ENCODE measurements around the gene CR1L. TPM values are rescaled to one million over a fixed set of nuclear protein-coding genes. Genes with fewer than 3 reads are reported as not detected.
"Not testable (repeated sequence)": the region's sequence is repeated elsewhere in the genome, so short reads cannot be mapped to it uniquely, and the experiment has no call there.

CR1L gene
- total RNA-seq, 1 experiment from 2014 or later = not detected

- BruUV-seq (replicated peaks); H3K36me3 ChIP-seq (ENCODE audit: control insufficient read depth, insufficient read depth, low read length); H3K27me3 ChIP-seq (ENCODE audit: control insufficient read depth, insufficient read depth, low read length); in situ Hi-C loops (cut with HindIII; ENCODE audit: low pct_unique_long_range_greater_than_20kb, low sequenced_read_pairs); H3K4me1 ChIP-seq (ENCODE audit: control insufficient read depth, insufficient read depth, low read length); DNase-seq (ENCODE audit: low read depth, low spot score); intact Hi-C loops (cut with micrococcal nuclease; ENCODE audit: unreplicated experiment); H3K4me3 ChIP-seq (ENCODE audit: low read depth in 2 of 2, low read length in 2 of 2); CTCF ChIA-PET; ATAC-seq; H3K9me3 ChIP-seq (ENCODE audit: control insufficient read depth, insufficient read depth, low read depth, low read length); H3K27ac ChIP-seq (ENCODE audit: low read length); POLR2A ChIA-PET: not testable (repeated sequence)
Measured at GRCh38 chr1:207635569-207636186, 9.3 kb upstream of the CR1L start.

- in situ Hi-C loops (cut with HindIII; ENCODE audit: low pct_unique_long_range_greater_than_20kb, low sequenced_read_pairs); ATAC-seq; BruUV-seq (replicated peaks): not testable (repeated sequence)
Measured at GRCh38 chr1:207638487-207639145, 6.3 kb upstream of the CR1L start.

GRCh38 chr1:207639362-207639761 is 5.6 kb upstream of the CR1L start:
- H3K4me1 ChIP-seq (ENCODE audit: control insufficient read depth, insufficient read depth, low read length); CTCF ChIA-PET; H3K27ac ChIP-seq (ENCODE audit: low read length); BruUV-seq (replicated peaks); H3K36me3 ChIP-seq (ENCODE audit: control insufficient read depth, insufficient read depth, low read length); H3K9me3 ChIP-seq (ENCODE audit: control insufficient read depth, insufficient read depth, low read depth, low read length); POLR2A ChIA-PET; DNase-seq (ENCODE audit: low read depth, low spot score); in situ Hi-C loops (cut with HindIII; ENCODE audit: low pct_unique_long_range_greater_than_20kb, low sequenced_read_pairs); ATAC-seq; H3K4me3 ChIP-seq (ENCODE audit: low read depth in 2 of 2, low read length in 2 of 2); intact Hi-C loops (cut with micrococcal nuclease; ENCODE audit: unreplicated experiment): not testable (repeated sequence)
- peaks cover 13% of the 10 kb centered on the region for H3K27me3 ChIP-seq (ENCODE audit: control insufficient read depth, insufficient read depth, low read length)

More at GRCh38 chr1:207638487-207639145, 6.3 kb upstream of the CR1L start:
- H3K27ac ChIP-seq (ENCODE audit: low read length); DNase-seq (ENCODE audit: low read depth, low spot score); intact Hi-C loops (cut with micrococcal nuclease; ENCODE audit: unreplicated experiment); H3K36me3 ChIP-seq (ENCODE audit: control insufficient read depth, insufficient read depth, low read length); H3K4me1 ChIP-seq (ENCODE audit: control insufficient read depth, insufficient read depth, low read length); H3K9me3 ChIP-seq (ENCODE audit: control insufficient read depth, insufficient read depth, low read depth, low read length); POLR2A ChIA-PET; CTCF ChIA-PET; H3K4me3 ChIP-seq (ENCODE audit: low read depth in 2 of 2, low read length in 2 of 2): not testable (repeated sequence)
- peaks cover 13% of the 10 kb centered on the region for H3K27me3 ChIP-seq (ENCODE audit: control insufficient read depth, insufficient read depth, low read length)

- no peak; the same call in 1 of the 2 replicates for ATAC-seq
- Histone ChIP-seq H3K9me3 (ENCODE audit: control insufficient read depth, insufficient read depth, low read depth, low read length) (no peaks in the 10 kb centered on the region), H3K27me3 (ENCODE audit: control insufficient read depth, insufficient read depth, low read length) (peaks cover 16% of the 10 kb centered on the region), H3K36me3 (ENCODE audit: control insufficient read depth, insufficient read depth, low read length) (no peaks in the 10 kb centered on the region), H3K27ac (ENCODE audit: low read length) (no peak overlapping the region), H3K4me1 (ENCODE audit: control insufficient read depth, insufficient read depth, low read length) (no peaks in the 10 kb centered on the region), H3K4me3 (ENCODE audit: low read depth in 2 of 2, low read length in 2 of 2) (peak overlapping the region; percentile 56 to 68)
- CTCF ChIA-PET = no interaction called here
- intact Hi-C loops (cut with micrococcal nuclease; ENCODE audit: unreplicated experiment) (no loop called here), in situ Hi-C loops (cut with HindIII; ENCODE audit: low pct_unique_long_range_greater_than_20kb, low sequenced_read_pairs) (no loop called here)
- TF ChIP-seq SIN3A (IDR thresholded peaks at IDR 0.05; ENCODE audit: borderline replicate concordance, insufficient read depth, low read depth, low read length) (no peak), REST (IDR thresholded peaks at IDR 0.05; ENCODE audit: insufficient read depth in 1 of 2, low read depth in 2 of 2, low read length in 1 of 2) (no peak), TCF7L2 (IDR thresholded peaks at IDR 0.05; ENCODE audit: low read depth, low read length) (no peak), CTCF (IDR thresholded peaks at IDR 0.05) (no peak), POLR2AphosphoS5 (IDR thresholded peaks at IDR 0.05; ENCODE audit: low read depth, low read length) (no peak)
- BruUV-seq (replicated peaks) = no TSS peak
- POLR2A ChIA-PET = no interaction called here
- no peak for DNase-seq (ENCODE audit: low read depth, low spot score)
Measured at GRCh38 chr1:207644166-207644851, 624 bp upstream of the CR1L start.
